ENCODE measurements around the gene AGBL3.
"Not testable (repeated sequence)": the region's sequence is repeated elsewhere in the genome, so short reads cannot be mapped to it uniquely, and the experiment has no call there.

Gene AGBL3

GRCh38 chr7:134966691-134967090 lies 19.6 kb upstream of the AGBL3 start:
- no peak for DNase-seq

GRCh38 chr7:134968110-134968509 lies 18.2 kb upstream of the AGBL3 start:
- DNase-seq, result no peak

- not testable (repeated sequence) for DNase-seq
Measured at GRCh38 chr7:134981645-134982044, 4.7 kb upstream of the AGBL3 start.

GRCh38 chr7:134985894-134986362 lies 380 bp upstream of the AGBL3 start:
- no peak for DNase-seq

GRCh38 chr7:134988161-134988560 lies 1.9 kb downstream of the AGBL3 start:
- DNase-seq, result no peak

- no peak for DNase-seq
Measured at GRCh38 chr7:134991469-134992339, 5.4 kb downstream of the AGBL3 start.

- DNase-seq, result no peak
Measured at GRCh38 chr7:134992626-134993179, 6.4 kb downstream of the AGBL3 start.

- no peak for DNase-seq
Measured at GRCh38 chr7:134993877-134994456, 7.7 kb downstream of the AGBL3 start.

GRCh38 chr7:134995239-134996096 lies 9.2 kb downstream of the AGBL3 start:
- DNase-seq, result no peak

- no peak for DNase-seq
Measured at GRCh38 chr7:134996097-134996550, 9.8 kb downstream of the AGBL3 start.

GRCh38 chr7:134997214-134997885 lies 11.0 kb downstream of the AGBL3 start:
- no peak for DNase-seq

GRCh38 chr7:134999136-134999535 lies 12.8 kb downstream of the AGBL3 start:
- DNase-seq, result no peak

- DNase-seq, result no peak
Measured at GRCh38 chr7:135001390-135002165, 15.3 kb downstream of the AGBL3 start.

- DNase-seq, result no peak
Measured at GRCh38 chr7:135012229-135012628, 25.9 kb downstream of the AGBL3 start.

- DNase-seq, result no peak
Measured at GRCh38 chr7:135023622-135024021, 37.3 kb downstream of the AGBL3 start.

GRCh38 chr7:135035252-135035651 lies 48.9 kb downstream of the AGBL3 start:
- no peak for DNase-seq

GRCh38 chr7:135067017-135067416 lies 80.7 kb downstream of the AGBL3 start:
- not testable (repeated sequence) for DNase-seq

- no peak for DNase-seq
Measured at GRCh38 chr7:135074096-135074495, 87.8 kb downstream of the AGBL3 start.

GRCh38 chr7:135074531-135074930 lies 88.2 kb downstream of the AGBL3 start:
- no peak for DNase-seq

GRCh38 chr7:135075716-135076115 lies 89.4 kb downstream of the AGBL3 start:
- no peak for DNase-seq

- no peak for DNase-seq
Measured at GRCh38 chr7:135076882-135077281, 90.6 kb downstream of the AGBL3 start.

- no peak for DNase-seq
Measured at GRCh38 chr7:135077642-135078041, 91.3 kb downstream of the AGBL3 start.
